Muscle layer of duodenum (tissue), 2 donors: ENCODE measurements around the gene GREB1L.
"Not testable (repeated sequence)": the region's sequence is repeated elsewhere in the genome, so short reads cannot be mapped to it uniquely, and the experiment has no call there.

ENCODE experiments used
- H3K27ac ChIP-seq: one replicate; pipeline ENCODE4 v1.7.0; 2013; ENCODE audit warnings: mild to moderate bottlenecking, low read length
- H3K27me3 ChIP-seq: one replicate; pipeline ENCODE4 v1.7.0; 2013; ENCODE audit warnings: low read depth, mild to moderate bottlenecking, control low read depth, low read length
- H3K36me3 ChIP-seq, 2 donors: one replicate each; pipeline ENCODE4 v1.7.0; 2013; ENCODE audit warnings: low read length in 2 of 2, control low read depth in 1 of 2, mild to moderate bottlenecking in 1 of 2; ENCODE audit not compliant: insufficient read depth in 2 of 2, control insufficient read depth in 1 of 2
- H3K4me1 ChIP-seq, 2 donors: one replicate each; pipeline ENCODE4 v1.7.0; 2013; ENCODE audit warnings: low read length in 2 of 2, mild to moderate bottlenecking in 2 of 2, control low read depth in 1 of 2, moderate library complexity in 1 of 2; ENCODE audit not compliant: insufficient read depth in 2 of 2, control insufficient read depth in 1 of 2
- H3K4me3 ChIP-seq, 2 donors: one replicate each; pipeline ENCODE4 v1.7.0; 2013; ENCODE audit warnings: low read length in 2 of 2, low read depth in 1 of 2, mild to moderate bottlenecking in 1 of 2
- H3K9me3 ChIP-seq, 2 donors: one replicate each; pipeline ENCODE4 v1.7.0; 2013; ENCODE audit warnings: low read length in 2 of 2, control low read depth in 1 of 2, mild to moderate bottlenecking in 1 of 2; ENCODE audit not compliant: control insufficient read depth in 1 of 2
- donor health status: healthy.

GREB1L gene

DNA sequence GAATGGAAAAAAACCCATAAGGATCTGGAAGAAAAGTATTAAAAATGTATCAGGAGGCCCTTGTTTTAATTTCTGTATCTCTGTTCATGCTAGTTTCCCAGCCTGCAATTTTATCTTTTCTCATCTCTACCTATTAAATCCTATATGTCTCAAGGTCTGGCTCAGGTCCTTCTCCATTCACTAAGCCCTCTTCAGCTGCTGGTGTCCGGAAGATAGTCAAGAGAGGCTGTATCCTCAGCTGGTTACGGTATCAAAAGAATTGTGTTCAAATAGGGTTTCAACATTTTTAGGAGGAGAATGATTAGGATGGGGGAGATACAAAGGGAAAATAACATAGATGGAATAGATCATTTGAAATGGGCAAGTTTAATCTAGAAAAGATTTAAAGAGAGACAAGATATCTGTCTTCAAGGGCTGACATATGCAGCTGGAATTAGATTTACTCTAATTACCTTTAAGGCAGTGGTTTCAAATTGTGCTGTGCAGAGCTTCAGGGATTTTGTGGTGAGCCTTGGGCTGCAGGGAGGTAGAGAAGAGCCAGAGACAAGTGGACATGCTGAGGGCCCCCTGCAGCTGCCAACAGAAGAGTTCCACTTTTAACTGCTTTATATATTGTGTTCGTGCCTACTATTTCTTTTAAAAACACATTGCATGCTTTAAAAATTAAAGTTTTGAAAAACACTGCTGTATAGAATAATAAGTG is 24.1 kb downstream of the GREB1L start:
- H3K9me3 ChIP-seq, result no peaks in the 10 kb centered on the region
- H3K27me3 ChIP-seq, result no peaks in the 10 kb centered on the region
- no peaks in the 10 kb centered on the region for H3K4me1 ChIP-seq
- H3K4me3 ChIP-seq, result no peak overlapping the region
- no peaks in the 10 kb centered on the region for H3K36me3 ChIP-seq
- H3K27ac ChIP-seq, result no peak overlapping the region

GRCh38 chr18:21267400-21267799 is 25.4 kb downstream of the GREB1L start:
- no peaks in the 10 kb centered on the region for H3K4me1 ChIP-seq
- no peak overlapping the region for H3K4me3 ChIP-seq
- no peaks in the 10 kb centered on the region for H3K36me3 ChIP-seq
- H3K9me3 ChIP-seq, result no peaks in the 10 kb centered on the region
- H3K27me3 ChIP-seq, result no peaks in the 10 kb centered on the region
- H3K27ac ChIP-seq, result no peak overlapping the region

GRCh38 chr18:21269349-21269748 is 27.3 kb downstream of the GREB1L start:
- H3K36me3 ChIP-seq, result no peaks in the 10 kb centered on the region
- no peak overlapping the region for H3K4me3 ChIP-seq
- H3K9me3 ChIP-seq, result no peaks in the 10 kb centered on the region
- no peaks in the 10 kb centered on the region for H3K4me1 ChIP-seq
- H3K27me3 ChIP-seq, result no peaks in the 10 kb centered on the region
- H3K27ac ChIP-seq, result no peak overlapping the region

GRCh38 chr18:21270453-21270852 is 28.4 kb downstream of the GREB1L start:
- no peaks in the 10 kb centered on the region for H3K9me3 ChIP-seq
- no peaks in the 10 kb centered on the region for H3K36me3 ChIP-seq

GRCh38 chr18:21272016-21272579 is 30.1 kb downstream of the GREB1L start:
- Histone ChIP-seq H3K27ac (no peak overlapping the region), H3K9me3 (no peaks in the 10 kb centered on the region), H3K4me3 (no peak overlapping the region), H3K36me3 (no peaks in the 10 kb centered on the region), H3K27me3 (no peaks in the 10 kb centered on the region), H3K4me1 (no peaks in the 10 kb centered on the region)

More at GRCh38 chr18:21270453-21270852, 28.4 kb downstream of the GREB1L start:
- Histone ChIP-seq H3K4me3 (no peak overlapping the region), H3K4me1 (no peaks in the 10 kb centered on the region), H3K27me3 (no peaks in the 10 kb centered on the region), H3K27ac (no peak overlapping the region)

DNA sequence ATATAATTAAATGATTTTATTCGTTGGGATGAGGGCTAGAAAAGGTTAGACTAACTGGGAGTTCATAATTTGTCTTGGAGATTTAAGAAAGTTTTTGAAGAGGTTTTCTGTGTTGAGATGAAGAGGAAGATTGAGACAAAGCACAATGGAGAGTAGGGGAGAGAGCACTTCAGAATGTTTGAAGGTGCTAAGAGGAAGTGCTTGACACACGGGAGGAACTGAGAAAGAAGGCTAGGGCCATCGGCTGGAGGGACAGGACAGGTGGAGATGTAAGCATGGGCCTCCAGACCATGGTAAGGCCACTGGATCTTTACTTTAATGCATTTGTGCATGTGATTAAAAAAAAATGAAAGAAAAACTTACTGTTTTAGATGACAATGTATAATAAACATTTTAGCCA is 31.5 kb downstream of the GREB1L start:
- Histone ChIP-seq H3K27ac (no peak overlapping the region), H3K36me3 (no peaks in the 10 kb centered on the region), H3K4me1 (no peaks in the 10 kb centered on the region), H3K9me3 (no peaks in the 10 kb centered on the region), H3K27me3 (no peaks in the 10 kb centered on the region), H3K4me3 (no peak overlapping the region)

DNA sequence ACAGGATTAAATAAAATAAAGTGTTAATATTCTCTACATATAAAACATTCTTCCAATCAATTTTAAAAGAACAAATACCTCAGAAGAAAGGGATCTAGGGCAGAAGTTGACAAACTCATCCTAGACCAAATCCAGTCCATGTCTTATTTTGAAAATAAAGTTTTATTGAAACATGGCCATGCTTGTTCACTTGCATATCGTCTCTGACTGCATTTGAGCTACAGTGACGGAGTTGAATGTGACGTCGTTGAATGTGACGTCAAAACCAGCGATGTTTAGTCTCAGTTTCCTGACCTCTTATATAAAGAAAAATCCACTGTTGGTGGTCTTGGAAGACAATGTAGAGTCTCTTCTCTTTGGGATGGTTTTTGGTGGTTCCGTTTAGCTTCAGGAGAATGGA is 33.6 kb downstream of the GREB1L start:
- Histone ChIP-seq H3K36me3 (no peaks in the 10 kb centered on the region), H3K4me1 (no peaks in the 10 kb centered on the region), H3K4me3 (no peak overlapping the region), H3K27ac (no peak overlapping the region), H3K27me3 (no peaks in the 10 kb centered on the region), H3K9me3 (no peaks in the 10 kb centered on the region)

DNA sequence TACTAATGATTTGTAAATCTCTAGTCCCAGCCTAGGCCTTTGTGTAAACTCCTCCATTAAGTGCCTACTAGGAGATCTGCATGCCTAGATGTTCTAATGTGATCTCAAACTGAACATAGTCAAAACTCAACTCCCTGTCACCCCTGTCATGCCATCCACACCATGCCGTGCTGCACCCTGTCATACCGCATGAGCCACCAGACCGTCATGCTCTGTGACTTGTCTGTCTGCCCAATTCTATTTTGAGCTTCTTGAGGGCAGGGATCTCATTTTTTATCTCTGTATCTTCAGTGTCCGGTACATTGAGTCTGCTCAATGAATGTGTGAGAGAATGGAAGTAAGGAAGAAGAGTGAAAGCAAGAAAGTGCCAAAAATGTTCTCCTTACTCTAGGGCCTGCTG is 35.5 kb downstream of the GREB1L start:
- Histone ChIP-seq H3K9me3 (no peaks in the 10 kb centered on the region), H3K4me3 (no peak overlapping the region), H3K36me3 (no peaks in the 10 kb centered on the region), H3K27me3 (no peaks in the 10 kb centered on the region), H3K27ac (no peak overlapping the region), H3K4me1 (no peaks in the 10 kb centered on the region)

DNA sequence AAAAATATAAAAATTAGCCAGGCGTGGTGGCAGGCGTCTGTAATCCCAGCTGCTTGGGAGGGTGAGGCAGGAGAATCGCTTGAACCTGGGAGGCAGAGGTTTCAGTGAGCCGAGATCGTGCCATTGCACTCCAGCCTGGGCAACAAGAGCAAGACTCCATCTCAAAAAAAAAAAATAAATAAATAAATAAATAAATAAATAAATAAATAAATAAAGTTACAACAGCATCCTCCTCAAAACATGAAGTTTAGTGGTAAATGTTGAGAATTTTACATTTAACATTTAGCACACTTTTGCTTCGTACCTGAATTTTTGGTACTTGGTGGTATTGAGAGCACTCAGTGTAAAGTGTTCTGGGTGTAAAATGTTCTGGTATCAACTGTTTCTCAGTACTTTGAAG is 36.2 kb downstream of the GREB1L start:
- H3K36me3 ChIP-seq, H3K4me3 ChIP-seq, H3K9me3 ChIP-seq, H3K27me3 ChIP-seq, H3K4me1 ChIP-seq, H3K27ac ChIP-seq: not testable (repeated sequence)

GRCh38 chr18:21281603-21282002 is 39.6 kb downstream of the GREB1L start:
- H3K36me3 ChIP-seq, result no peaks in the 10 kb centered on the region
- no peaks in the 10 kb centered on the region for H3K9me3 ChIP-seq
- no peak overlapping the region for H3K4me3 ChIP-seq
- H3K4me1 ChIP-seq, result no peaks in the 10 kb centered on the region
- H3K27me3 ChIP-seq, result no peaks in the 10 kb centered on the region
- no peak overlapping the region for H3K27ac ChIP-seq

DNA sequence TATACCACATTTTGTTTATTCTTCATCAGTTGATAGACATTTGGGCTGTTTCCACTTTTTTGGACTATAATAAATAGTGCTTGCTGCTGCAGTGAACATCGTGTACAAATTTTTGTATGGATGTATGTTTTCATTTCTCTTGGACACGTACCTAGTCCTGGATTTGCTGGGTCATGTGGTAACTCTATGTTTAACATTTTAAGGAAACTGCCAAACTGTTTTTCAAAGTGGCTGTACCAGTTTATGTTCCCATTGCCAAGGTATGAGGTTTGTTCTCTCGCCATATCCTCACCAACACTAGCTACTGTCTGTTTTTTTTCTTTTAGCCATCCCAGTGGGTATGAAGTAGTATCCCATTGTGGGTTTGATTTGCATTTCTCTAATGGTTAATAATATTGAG is 42.5 kb downstream of the GREB1L start:
- H3K9me3 ChIP-seq, result no peaks in the 10 kb centered on the region
- no peaks in the 10 kb centered on the region for H3K27me3 ChIP-seq
- no peaks in the 10 kb centered on the region for H3K4me1 ChIP-seq
- H3K27ac ChIP-seq, result no peak overlapping the region
- H3K36me3 ChIP-seq, result no peaks in the 10 kb centered on the region
- H3K4me3 ChIP-seq, result no peak overlapping the region

- Histone ChIP-seq H3K27ac (no peak overlapping the region), H3K36me3 (no peaks in the 10 kb centered on the region), H3K4me1 (no peaks in the 10 kb centered on the region), H3K9me3 (no peaks in the 10 kb centered on the region), H3K27me3 (no peaks in the 10 kb centered on the region), H3K4me3 (no peak overlapping the region)
These were observed 47.8 kb downstream of the GREB1L start for GRCh38 chr18:21289827-21290226.
